Activated T-cell treated with anti-CD3 and anti-CD28 coated beads, Interleukin-2, amount 50 U/mL, for 72 hours (primary cell): ENCODE data around the gene MFAP2. TPM values are rescaled to one million over a fixed set of nuclear protein-coding genes. Genes with fewer than 3 reads are reported as not detected.

Source experiments
- ATAC-seq, 2 donors: fragments of 150-1000 bp; cut with Tn5 transposase; replicated peaks in 1 of 2; 2 replicates each; pipeline ENCODE4 v1.10.0; 2021; ENCODE audit warnings: moderate library complexity in 2 of 2, mild to moderate bottlenecking in 1 of 2
- DNase-seq, 2 donors: peaks; one replicate each; pipeline ENCODE4 v3.0.0; 2021 to 2022; ENCODE audit warnings: mixed read lengths in 1 of 2
- H3K27ac Mint-ChIP-seq: one replicate; pipeline ENCODE4 v1.8.0; 2022; ENCODE audit warnings: mild to moderate bottlenecking, moderate library complexity, mixed read lengths
- H3K27me3 Mint-ChIP-seq: one replicate; pipeline ENCODE4 v1.8.0; 2022; ENCODE audit warnings: low read depth, mixed read lengths
- H3K36me3 Mint-ChIP-seq, 2 donors: one replicate each; pipeline ENCODE4 v1.8.0; 2022; ENCODE audit warnings: mixed read lengths in 2 of 2, mild to moderate bottlenecking in 1 of 2; ENCODE audit not compliant: insufficient read depth in 2 of 2
- H3K4me1 Mint-ChIP-seq: one replicate; pipeline ENCODE4 v1.8.0; 2022; ENCODE audit warnings: low read depth, mixed read lengths
- H3K4me3 Mint-ChIP-seq, 2 donors: one replicate each; pipeline ENCODE4 v1.8.0; 2022; ENCODE audit warnings: mild to moderate bottlenecking in 2 of 2, mixed read lengths in 2 of 2, moderate library complexity in 2 of 2
- H3K9me3 Mint-ChIP-seq, 2 donors: one replicate each; pipeline ENCODE4 v1.8.0; 2022; ENCODE audit warnings: mixed read lengths in 2 of 2
- total RNA-seq, 2 donors: library from RNA; stranded (reverse); gene quantifications; one replicate each; pipeline ENCODE4 v1.2.3, GENCODE V29; 2022

Gene MFAP2
- total RNA-seq, 2 donors from 2014 or later, result 0.37 to 0.67 TPM

GRCh38 chr1:16984717-16985116 is 4.3 kb upstream of the MFAP2 start:
- DNase-seq (no peak), ATAC-seq (no peak)
- peaks cover 10% of the 10 kb centered on the region for H3K4me1 Mint-ChIP-seq
- H3K27ac Mint-ChIP-seq, result no peak overlapping the region
- peaks cover 0 to 1% of the 10 kb centered on the region in 2 donors for H3K36me3 Mint-ChIP-seq
- H3K27me3 Mint-ChIP-seq, result peaks cover 20% of the 10 kb centered on the region
- H3K4me3 Mint-ChIP-seq, result no peak overlapping the region
- no peaks in the 10 kb centered on the region for H3K9me3 Mint-ChIP-seq

GRCh38 chr1:16983649-16984048 is 3.2 kb upstream of the MFAP2 start:
- peaks cover 20% of the 10 kb centered on the region for H3K27me3 Mint-ChIP-seq
- peaks cover 0 to 1% of the 10 kb centered on the region in 2 donors for H3K36me3 Mint-ChIP-seq
- H3K4me1 Mint-ChIP-seq, result peaks cover 10% of the 10 kb centered on the region
- ATAC-seq (no peak), DNase-seq (no peak)
- H3K4me3 Mint-ChIP-seq, result no peak overlapping the region
- no peak overlapping the region for H3K27ac Mint-ChIP-seq
- no peaks in the 10 kb centered on the region for H3K9me3 Mint-ChIP-seq

- ATAC-seq (no peak), DNase-seq (no peak)
- peaks cover 10% of the 10 kb centered on the region for H3K4me1 Mint-ChIP-seq
- H3K9me3 Mint-ChIP-seq, result no peaks in the 10 kb centered on the region
- no peak overlapping the region for H3K4me3 Mint-ChIP-seq
- no peak overlapping the region for H3K27ac Mint-ChIP-seq
- peaks cover 20% of the 10 kb centered on the region for H3K27me3 Mint-ChIP-seq
- peaks cover 0 to under 1% of the 10 kb centered on the region in 2 donors for H3K36me3 Mint-ChIP-seq
These were observed 2.5 kb upstream of the MFAP2 start for GRCh38 chr1:16982902-16983301.

- ATAC-seq (no peak), DNase-seq (no peak)
- no peaks in the 10 kb centered on the region for H3K9me3 Mint-ChIP-seq
- no peak overlapping the region for H3K27ac Mint-ChIP-seq
- H3K4me1 Mint-ChIP-seq, result peaks cover 10% of the 10 kb centered on the region
- no peaks in the 10 kb centered on the region for H3K36me3 Mint-ChIP-seq
- peaks cover 20% of the 10 kb centered on the region for H3K27me3 Mint-ChIP-seq
- H3K4me3 Mint-ChIP-seq, result peak overlapping the region; percentile 64 to 77
These were observed 939 bp upstream of the MFAP2 start for GRCh38 chr1:16981269-16981849.

- H3K9me3 Mint-ChIP-seq, result no peaks in the 10 kb centered on the region
- peaks cover 10% of the 10 kb centered on the region for H3K4me1 Mint-ChIP-seq
- H3K27me3 Mint-ChIP-seq, result peaks cover 20% of the 10 kb centered on the region
- ATAC-seq, result no peak
- H3K27ac Mint-ChIP-seq, result no peak overlapping the region
- H3K4me3 Mint-ChIP-seq, result peak overlapping the region; percentile 58 to 68
- no peak for DNase-seq
- no peaks in the 10 kb centered on the region for H3K36me3 Mint-ChIP-seq
These were observed 719 bp downstream of the MFAP2 start for GRCh38 chr1:16979475-16980327.

- H3K4me3 Mint-ChIP-seq, result peak overlapping the region in 1 of 2 donors; percentile 68
- H3K27ac Mint-ChIP-seq, result no peak overlapping the region
- H3K36me3 Mint-ChIP-seq, result no peaks in the 10 kb centered on the region
- no peak for ATAC-seq
- peaks cover 20% of the 10 kb centered on the region for H3K27me3 Mint-ChIP-seq
- peaks cover 10% of the 10 kb centered on the region for H3K4me1 Mint-ChIP-seq
- DNase-seq, result no peak
- no peaks in the 10 kb centered on the region for H3K9me3 Mint-ChIP-seq
These were observed 1.6 kb downstream of the MFAP2 start for GRCh38 chr1:16978567-16979474.

GRCh38 chr1:16978139-16978538 is 2.3 kb downstream of the MFAP2 start:
- DNase-seq (no peak), ATAC-seq (no peak)
- peaks cover 10% of the 10 kb centered on the region for H3K4me1 Mint-ChIP-seq
- no peaks in the 10 kb centered on the region for H3K36me3 Mint-ChIP-seq
- no peak overlapping the region for H3K27ac Mint-ChIP-seq
- no peak overlapping the region for H3K4me3 Mint-ChIP-seq
- H3K9me3 Mint-ChIP-seq, result no peaks in the 10 kb centered on the region
- peaks cover 16% of the 10 kb centered on the region for H3K27me3 Mint-ChIP-seq

- Mint-ChIP-seq H3K36me3 (no peaks in the 10 kb centered on the region), H3K27me3 (peaks cover 13% of the 10 kb centered on the region), H3K4me3 (no peak overlapping the region), H3K4me1 (peaks cover 10% of the 10 kb centered on the region), H3K27ac (no peak overlapping the region), H3K9me3 (no peaks in the 10 kb centered on the region)
- ATAC-seq (no peak), DNase-seq (no peak)
These were observed 3.0 kb downstream of the MFAP2 start for GRCh38 chr1:16977377-16977776.

GRCh38 chr1:16976966-16977365 is 3.5 kb downstream of the MFAP2 start:
- DNase-seq (no peak), ATAC-seq (no peak)
- Mint-ChIP-seq H3K4me3 (no peak overlapping the region), H3K27me3 (peaks cover 13% of the 10 kb centered on the region), H3K27ac (no peak overlapping the region), H3K9me3 (no peaks in the 10 kb centered on the region), H3K36me3 (no peaks in the 10 kb centered on the region), H3K4me1 (peaks cover 10% of the 10 kb centered on the region)

- H3K4me1 Mint-ChIP-seq, result peaks cover 3% of the 10 kb centered on the region
- no peak overlapping the region for H3K4me3 Mint-ChIP-seq
- H3K27ac Mint-ChIP-seq, result no peak overlapping the region
- ATAC-seq (no peak), DNase-seq (no peak)
- no peaks in the 10 kb centered on the region for H3K9me3 Mint-ChIP-seq
- peaks cover 3% of the 10 kb centered on the region for H3K27me3 Mint-ChIP-seq
- no peaks in the 10 kb centered on the region for H3K36me3 Mint-ChIP-seq
These were observed 4.6 kb downstream of the MFAP2 start for GRCh38 chr1:16975838-16976237.

GRCh38 chr1:16975211-16975610 is 5.2 kb downstream of the MFAP2 start:
- no peak for ATAC-seq
- no peaks in the 10 kb centered on the region for H3K9me3 Mint-ChIP-seq

GRCh38 chr1:16973215-16973614 is 7.2 kb downstream of the MFAP2 start:
- no peak for DNase-seq
- Mint-ChIP-seq H3K9me3 (no peaks in the 10 kb centered on the region), H3K4me3 (no peak overlapping the region), H3K27me3 (no peaks in the 10 kb centered on the region), H3K4me1 (no peaks in the 10 kb centered on the region), H3K36me3 (no peaks in the 10 kb centered on the region), H3K27ac (no peak overlapping the region)
- ATAC-seq, result no peak

More at GRCh38 chr1:16975211-16975610, 5.2 kb downstream of the MFAP2 start:
- H3K4me3 Mint-ChIP-seq, result no peak overlapping the region
- H3K27me3 Mint-ChIP-seq, result no peaks in the 10 kb centered on the region
- H3K4me1 Mint-ChIP-seq, result no peaks in the 10 kb centered on the region
- no peaks in the 10 kb centered on the region for H3K36me3 Mint-ChIP-seq
- DNase-seq, result no peak
- no peak overlapping the region for H3K27ac Mint-ChIP-seq
